HepG2 (cell line): ENCODE measurements around the gene FGFR1OP2. TPM values are rescaled to one million over a fixed set of nuclear protein-coding genes. Genes with fewer than 3 reads are reported as not detected.

ENCODE experiments used
- ATAC-seq: fragments of 200-7000 bp; cut with Tn5 transposase; 3 replicates; pipeline ENCODE4 v1.9.1; 2020; ENCODE audit warnings: mild to moderate bottlenecking, moderate library complexity
- BruUV-seq: library from RNA; stranded (reverse); fragments of 400-500 nt; replicated peaks from 2 replicates; lab custom pipeline; 2021; lab: Mats Ljungman, UMichigan
- CTCF ChIA-PET: fragments of 300-600 bp; formaldehyde crosslinking; extraction: SDS; loops from one replicate; lab custom pipeline; 2021; ENCODE audit warnings: low total read pairs, inconsistent platforms, low intra/inter-chr PET ratio; lab: Yijun Ruan, JAX
- POLR2A ChIA-PET: fragments of 350-600 bp; sonication (Branson Sonifier 250); formaldehyde crosslinking; loops from one replicate; lab custom pipeline; 2020; ENCODE audit warnings: antibody characterized with exemption, inconsistent platforms; lab: Yijun Ruan, JAX
- DNase-seq: peaks from one replicate; pipeline ENCODE4 v3.0.0-alpha.2; 2015; ENCODE audit warnings: low spot score
- FAIRE-seq: peaks from 3 replicates; lab custom pipeline; 2011; peaks lifted over from hg19 to GRCh38; lab: Jason Lieb, UNC
- H2AFZ ChIP-seq: one replicate; pipeline ENCODE4 v1.6.1; 2011; ENCODE audit warnings: low read length, inconsistent platforms
- H3K27ac ChIP-seq: fragments of 300-600 bp; 3 replicates; pipeline ENCODE4 v1.8.0; 2011; ENCODE audit warnings: mixed run types, mild to moderate bottlenecking, mixed read lengths, low read length, inconsistent platforms; ENCODE audit not compliant: insufficient read depth; ENCODE audit errors: extremely low read length
- H3K27me3 ChIP-seq, 2 experiments: fragments of 200-600 bp in 1 of 2; 2 replicates in 1 of 2; 3 replicates in 1 of 2; pipeline versions ENCODE4 v1.6.0 to v1.8.0; 2011; ENCODE audit warnings: low read length in 2 of 2, mild to moderate bottlenecking in 2 of 2, moderate library complexity in 2 of 2, inconsistent platforms in 1 of 2; ENCODE audit not compliant: insufficient read depth in 2 of 2, control insufficient read depth in 1 of 2
- H3K36me3 ChIP-seq, 2 experiments: fragments of 200-600 bp in 1 of 2; replicated peaks in 1 of 2; 2 replicates in 1 of 2; 3 replicates in 1 of 2; pipeline versions ENCODE4 v1.5.1 to v1.8.0; 2011; ENCODE audit warnings: low read length in 2 of 2, inconsistent platforms in 1 of 2; ENCODE audit not compliant: insufficient read depth in 2 of 2, control insufficient read depth in 1 of 2
- H3K4me1 ChIP-seq: 2 replicates; pipeline ENCODE4 v1.5.1; 2012; ENCODE audit warnings: low read length, inconsistent platforms; ENCODE audit not compliant: insufficient read depth
- H3K4me2 ChIP-seq: 2 replicates; pipeline ENCODE4 v1.6.0; 2011; ENCODE audit warnings: low read depth, low read length, inconsistent platforms
- H3K4me3 ChIP-seq, 3 experiments: fragments of 200-600 bp in 1 of 3; sonication (generic), shearing (Covaris generic) in 1 of 3; replicated peaks in 1 of 3; 2 replicates each; pipeline ENCODE4 v1.5.1; 2011 to 2016; ENCODE audit warnings: low read length in 3 of 3, inconsistent platforms in 2 of 3, low read depth in 2 of 3, mild to moderate bottlenecking in 2 of 3, control low read depth in 1 of 3, mixed read lengths in 1 of 3; ENCODE audit not compliant: insufficient read depth in 1 of 3
- H3K79me2 ChIP-seq: one replicate; pipeline ENCODE4 v1.6.1; 2011; ENCODE audit warnings: low read length, inconsistent platforms; ENCODE audit not compliant: insufficient read depth
- H3K9ac ChIP-seq: 2 replicates; pipeline ENCODE4 v1.6.0; 2011; ENCODE audit warnings: mild to moderate bottlenecking, low read depth, low read length, inconsistent platforms; ENCODE audit not compliant: insufficient read depth
- H3K9me3 ChIP-seq: 2 replicates; pipeline ENCODE4 v1.5.1; 2012; ENCODE audit warnings: mild to moderate bottlenecking, low read length
- H4K20me1 ChIP-seq: 2 replicates; pipeline ENCODE4 v1.6.0; 2011; ENCODE audit warnings: inconsistent platforms, mild to moderate bottlenecking, low read length, moderate library complexity; ENCODE audit not compliant: insufficient read depth
- CERS6 ChIP-seq: sonication (generic); formaldehyde crosslinking; IDR thresholded peaks from 2 replicates; pipeline ENCODE4 v1.5.0; 2020; ENCODE audit warnings: missing genetic modification reagents
- ESRRA ChIP-seq: sonication (generic); formaldehyde crosslinking; IDR thresholded peaks from 2 replicates; pipeline ENCODE4 v1.5.1; 2020; ENCODE audit warnings: mild to moderate bottlenecking, low read depth, missing genetic modification reagents
- JDP2 ChIP-seq: sonication (generic); formaldehyde crosslinking; IDR thresholded peaks from 2 replicates; pipeline ENCODE4 v1.8.1; 2022; ENCODE audit warnings: missing genetic modification reagents, borderline replicate concordance
- KDM5B ChIP-seq: sonication (generic); formaldehyde crosslinking; IDR thresholded peaks from 2 replicates; pipeline ENCODE4 v1.4.0; 2020; ENCODE audit warnings: missing genetic modification reagents, mild to moderate bottlenecking, borderline replicate concordance
- MAFF ChIP-seq: IDR thresholded peaks from 2 replicates; pipeline ENCODE4 v1.6.1; 2011; ENCODE audit warnings: low read depth, low read length, improper control_type of control experiment
- MAFK ChIP-seq, 2 experiments: IDR thresholded peaks in 1 of 2; conservative IDR thresholded peaks in 1 of 2; 2 replicates each; pipeline ENCODE4 v1.6.1; 2011; ENCODE audit warnings: improper control_type of control experiment in 2 of 2, low read length in 2 of 2
- NCOR1 ChIP-seq: fragments of 200-600 bp; sonication (generic); IDR thresholded peaks from 2 replicates; pipeline ENCODE4 v1.7.0; 2017; ENCODE audit warnings: antibody characterized with exemption, low read length, borderline replicate concordance
- SP5 ChIP-seq: IDR thresholded peaks from 2 replicates; pipeline ENCODE4 v1.6.1; 2016; ENCODE audit warnings: low read depth, borderline replicate concordance
- ZNF121 ChIP-seq: sonication (generic); formaldehyde crosslinking; IDR thresholded peaks from 2 replicates; pipeline ENCODE4 v1.5.0; 2020; ENCODE audit warnings: mild to moderate bottlenecking, missing genetic modification reagents
- ZNF674 ChIP-seq: sonication (generic); formaldehyde crosslinking; IDR thresholded peaks from 2 replicates; pipeline ENCODE4 v1.5.0; 2020; ENCODE audit warnings: low read depth, mild to moderate bottlenecking, missing genetic modification reagents
- ZNF746 ChIP-seq: sonication (generic); formaldehyde crosslinking; IDR thresholded peaks from 2 replicates; pipeline ENCODE4 v1.8.0; 2022; ENCODE audit warnings: mild to moderate bottlenecking, missing genetic modification reagents
- WGBS: methylation state at CpG from one replicate; pipeline ENCODE4 v1.1.6; 2017; ENCODE audit warnings: low lambda C conversion rate; 5-methylcytosine and 5-hydroxymethylcytosine counted together
- in situ Hi-C: cut with HindIII; loops from 2 replicates; pipeline ENCODE4 v1.10.0; 2017; ENCODE audit warnings: low pct_unique_long_range_greater_than_20kb; ENCODE audit not compliant: extremely low pct_ligation_motif_present
- intact Hi-C: fragments of 100-400 bp; cut with micrococcal nuclease; formaldehyde crosslinking; loops from one replicate; pipeline ENCODE4 v1.10.0; 2022; ENCODE audit not compliant: unreplicated experiment
- polyA plus RNA-seq, 8 experiments: library from polyadenylated mRNA; depleted of rRNA in 3 of 8; stranded (reverse) in 7 of 8; unstranded in 1 of 8; fragments of >200 nt; fragmentation: Illumina TruSeq in 4 of 8; extraction: Trizol in 4 of 8; gene quantifications; 2 replicates each; pipeline versions ENCODE4 v1.2.1 to v1.2.3, GENCODE V29; 2011 to 2016; ENCODE audit warnings: low read depth in 4 of 8, missing spikeins in 1 of 8, mixed read lengths in 1 of 8; ENCODE audit not compliant: insufficient read depth in 1 of 8
- total RNA-seq, 5 experiments: library from RNA; depleted of rRNA; stranded (reverse); fragments of >200 nt; fragmentation: Illumina TruSeq; extraction: Trizol; gene quantifications; 2 replicates each; pipeline ENCODE4 v1.2.3, GENCODE V29; 2016; ENCODE audit warnings: low read depth in 1 of 5
- TF ChIP-seq, protein P1 (sequence below): sonication (generic); formaldehyde crosslinking; IDR thresholded peaks from 2 replicates; pipeline ENCODE4 v1.5.0; 2020; ENCODE audit warnings: missing genetic modification reagents

Gene FGFR1OP2
- total and polyA plus RNA-seq, 2 of the 13 experiments (the other 11 are each of a cell fraction or from before 2014, with no cell fraction given) = 18.3 to 38.1 TPM

- in situ Hi-C loops = no loop called here
- Histone ChIP-seq H3K9me3 (no peaks in the 10 kb centered on the region), H2AFZ (no peak overlapping the region), H3K4me2 (no peak overlapping the region), H3K27ac (no peak overlapping the region), H3K79me2 (peaks cover 60% of the 10 kb centered on the region), H4K20me1 (no peaks in the 10 kb centered on the region; the same call in 1 of the 2 replicates), H3K36me3 (no peaks in the 10 kb centered on the region; a peak in 2 of 5 replicates), H3K27me3 (no peaks in the 10 kb centered on the region), H3K9ac (no peak overlapping the region), H3K4me1 (peaks cover 68% of the 10 kb centered on the region), H3K4me3 (no peak overlapping the region)
- BruUV-seq = no TSS peak
- ChIA-PET POLR2A (interaction anchor here (0.6 to 1.6 kb wide), 2 partner anchors 14 to 17 kb away, joined by 3 to 5 read pairs; partner anchors contain the start of gene MED21), CTCF (no interaction called here)
- WGBS = 99% methylated on average over 2 of the region's 2 CpGs
- no peak for ATAC-seq
- DNase-seq = no peak
- FAIRE-seq = no peak
- intact Hi-C loops = no loop called here
- TF ChIP-seq JDP2 = no peak
- TF ChIP-seq, protein P1, sequence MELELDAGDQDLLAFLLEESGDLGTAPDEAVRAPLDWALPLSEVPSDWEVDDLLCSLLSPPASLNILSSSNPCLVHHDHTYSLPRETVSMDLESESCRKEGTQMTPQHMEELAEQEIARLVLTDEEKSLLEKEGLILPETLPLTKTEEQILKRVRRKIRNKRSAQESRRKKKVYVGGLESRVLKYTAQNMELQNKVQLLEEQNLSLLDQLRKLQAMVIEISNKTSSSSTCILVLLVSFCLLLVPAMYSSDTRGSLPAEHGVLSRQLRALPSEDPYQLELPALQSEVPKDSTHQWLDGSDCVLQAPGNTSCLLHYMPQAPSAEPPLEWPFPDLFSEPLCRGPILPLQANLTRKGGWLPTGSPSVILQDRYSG (CRISPR knock-in tag) = no peak
- TF ChIP-seq ESRRA (CRISPR knock-in tag) = no peak
- no peak for TF ChIP-seq CERS6 (CRISPR knock-in tag)
- no peak for TF ChIP-seq NCOR1
- peak; percentile 65 for TF ChIP-seq MAFF
- no peak for TF ChIP-seq ZNF121
- no peak for TF ChIP-seq ZNF746
- TF ChIP-seq KDM5B = no peak
- no peak for TF ChIP-seq SP5 (CRISPR knock-in tag)
- peak; percentile 72 to 86 for TF ChIP-seq MAFK (conservative IDR thresholded peaks at IDR 0.05 in 1 of 2, IDR thresholded peaks at IDR 0.05 in 1 of 2; ENCODE audit: low read length in 2 of 2)
- TF ChIP-seq ZNF674 (CRISPR knock-in tag) = no peak
Measured at GRCh38 chr12:27005495-27005894, 67.2 kb downstream of the FGFR1OP2 start.
